Body of pancreas (tissue), 4 donors: ENCODE results near the gene KIF13A. TPM values are rescaled to one million over a fixed set of nuclear protein-coding genes. Genes with fewer than 3 reads are reported as not detected.

Experiments used
- ATAC-seq: fragments of 150-250 bp; one replicate; pipeline ENCODE4 v1.9.1; 2016
- DNase-seq, 4 donors: peaks; one replicate each; pipeline ENCODE4 v3.0.0-alpha.2; 2019
- H3K27ac ChIP-seq, 4 donors: fragments of 200-600 bp; sonication (generic); 1 replicate in 3 of 4; 2 replicates in 1 of 4; pipeline versions ENCODE4 v1.5.1 to v1.6.1; 2016 to 2019; ENCODE audit warnings: mild to moderate bottlenecking in 1 of 4, mixed read lengths in 1 of 4, moderate library complexity in 1 of 4
- H3K27me3 ChIP-seq, 2 donors: fragments of 200-600 bp; sonication (generic); one replicate each; pipeline ENCODE4 v1.6.0; 2016; ENCODE audit warnings: mild to moderate bottlenecking in 1 of 2
- H3K36me3 ChIP-seq, 2 donors: fragments of 200-600 bp; sonication (generic); replicated peaks in 1 of 2; 2 replicates each; pipeline ENCODE4 v1.5.1; 2016; ENCODE audit warnings: low read depth in 2 of 2; ENCODE audit not compliant: insufficient read depth in 1 of 2
- H3K4me1 ChIP-seq: fragments of 200-600 bp; sonication (generic); one replicate; pipeline ENCODE4 v1.6.0; 2016
- H3K4me3 ChIP-seq, 2 donors: fragments of 200-600 bp; sonication (generic); 1 replicate in 1 of 2; 2 replicates in 1 of 2; pipeline ENCODE4 v1.5.1; 2016 to 2019
- H3K9me3 ChIP-seq, 3 donors: fragments of 200-600 bp; sonication (generic); 1 replicate in 2 of 3; 2 replicates in 1 of 3; pipeline ENCODE4 v1.5.1; 2016
- CTCF ChIP-seq, 7 experiments: fragments of 450-650 bp in 4 of 7; fragments of 200-600 bp in 3 of 7; sonication (generic) in 3 of 7; IDR thresholded peaks; one replicate each; pipeline ENCODE4 v1.5.1; 2016 to 2019; ENCODE audit warnings: antibody characterized with exemption in 7 of 7
- POLR2A ChIP-seq, 3 donors: fragments of 450-650 bp; IDR thresholded peaks; one replicate each; pipeline ENCODE4 v1.6.1; 2016; ENCODE audit warnings: antibody characterized with exemption in 3 of 3, mild to moderate bottlenecking in 2 of 3
- WGBS, 2 donors: methylation state at CpG; one replicate each; pipeline ENCODE4 v1.1.5; 2017; 5-methylcytosine and 5-hydroxymethylcytosine counted together
- intact Hi-C: fragments of 100-400 bp; cut with DNase I; formaldehyde crosslinking; loops from one replicate; pipeline ENCODE4 v1.15.1; 2023
- total RNA-seq, 2 donors: library from RNA; depleted of rRNA; stranded (reverse); fragments of >200 nt; gene quantifications; one replicate each; pipeline ENCODE4 v1.1.0, GENCODE V29; 2016

KIF13A gene
- total RNA-seq, 2 donors from 2014 or later, result 13.2 to 17.1 TPM

GRCh38 chr6:17871836-17872235 lies 115.6 kb downstream of the KIF13A start:
- TF ChIP-seq POLR2A (IDR thresholded peaks at IDR 0.05) (no peak), CTCF (IDR thresholded peaks at IDR 0.05) (no peak)
- WGBS, 2 donors, result 87 to 91% methylated on average over 3 of the region's 3 CpGs
- H3K27me3 ChIP-seq, result no peaks in the 10 kb centered on the region
- ATAC-seq (no peak), DNase-seq (no peak)
- H3K4me3 ChIP-seq, result no peak overlapping the region
- H3K36me3 ChIP-seq, result no peaks in the 10 kb centered on the region
- H3K27ac ChIP-seq, result no peak overlapping the region
- H3K4me1 ChIP-seq, result peaks cover 19% of the 10 kb centered on the region
- H3K9me3 ChIP-seq, result no peaks in the 10 kb centered on the region
- intact Hi-C loops, result no loop called here

GRCh38 chr6:17871189-17871519 lies 116.3 kb downstream of the KIF13A start:
- WGBS, 2 donors, result 78 to 80% methylated on average over 1 of the region's 1 CpG
- no peak for ATAC-seq
- intact Hi-C loops, result no loop called here
- Histone ChIP-seq H3K9me3 (no peaks in the 10 kb centered on the region), H3K27me3 (no peaks in the 10 kb centered on the region), H3K4me3 (no peak overlapping the region), H3K4me1 (peaks cover 19% of the 10 kb centered on the region), H3K36me3 (no peaks in the 10 kb centered on the region), H3K27ac (no peak overlapping the region)
- TF ChIP-seq CTCF (IDR thresholded peaks at IDR 0.05) (no peak), POLR2A (IDR thresholded peaks at IDR 0.05) (no peak)
- DNase-seq, result no peak

- Histone ChIP-seq H3K9me3 (no peaks in the 10 kb centered on the region), H3K4me1 (peaks cover 22% of the 10 kb centered on the region), H3K27me3 (no peaks in the 10 kb centered on the region), H3K4me3 (no peak overlapping the region), H3K27ac (no peak overlapping the region), H3K36me3 (no peaks in the 10 kb centered on the region)
- ATAC-seq, result no peak
- no peak for TF ChIP-seq CTCF (IDR thresholded peaks at IDR 0.05)
- TF ChIP-seq POLR2A (IDR thresholded peaks at IDR 0.05), result no peak
- DNase-seq, result no peak
- intact Hi-C loops, result no loop called here
- WGBS, 2 donors, result 81 to 91% methylated on average over 5 of the region's 5 CpGs
These were observed 116.9 kb downstream of the KIF13A start for GRCh38 chr6:17870300-17871188.

GRCh38 chr6:17869753-17870050 lies 117.7 kb downstream of the KIF13A start:
- Histone ChIP-seq H3K9me3 (no peaks in the 10 kb centered on the region), H3K4me3 (no peak overlapping the region), H3K27me3 (no peaks in the 10 kb centered on the region), H3K27ac (no peak overlapping the region), H3K36me3 (no peaks in the 10 kb centered on the region), H3K4me1 (peaks cover 29% of the 10 kb centered on the region)
- ATAC-seq, result no peak
- TF ChIP-seq CTCF (IDR thresholded peaks at IDR 0.05), result no peak
- TF ChIP-seq POLR2A (IDR thresholded peaks at IDR 0.05), result no peak
- intact Hi-C loops, result no loop called here
- 63 to 82% methylated on average over 3 of the region's 3 CpGs for WGBS, 2 donors
- no peak for DNase-seq
